Neural progenitor cell (in vitro differentiated cells): ENCODE results near the gene TBCA. TPM values are rescaled to one million over a fixed set of nuclear protein-coding genes. Genes with fewer than 3 reads are reported as not detected.

Experiments
- DNase-seq: peaks from one replicate; pipeline ENCODE4 v3.0.0-alpha.2; 2016; ENCODE audit warnings: low spot score
- H2AFZ ChIP-seq: fragments of 200-600 bp; sonication (generic); replicated peaks from 2 replicates; pipeline ENCODE4 v1.6.1; 2016; ENCODE audit warnings: antibody characterized with exemption
- H3F3A ChIP-seq: fragments of 200-600 bp; sonication (generic); 2 replicates; pipeline ENCODE4 v1.6.1; 2016; ENCODE audit warnings: antibody characterized with exemption, low read depth
- H3K27ac ChIP-seq: fragments of 200-600 bp; sonication (generic); 2 replicates; pipeline ENCODE4 v1.5.1; 2016; ENCODE audit warnings: mild to moderate bottlenecking
- H3K27me3 ChIP-seq: fragments of 200-600 bp; sonication (generic); 2 replicates; pipeline ENCODE4 v1.6.1; 2016; ENCODE audit warnings: mild to moderate bottlenecking, moderate library complexity
- H3K36me3 ChIP-seq: fragments of 200-600 bp; sonication (generic); 2 replicates; pipeline ENCODE4 v1.5.1; 2016
- H3K4me1 ChIP-seq: fragments of 200-600 bp; sonication (generic); 2 replicates; pipeline ENCODE4 v1.6.1; 2016; ENCODE audit warnings: mixed run types
- H3K4me2 ChIP-seq: fragments of 200-600 bp; sonication (generic); 2 replicates; pipeline ENCODE4 v1.6.1; 2016
- H3K4me3 ChIP-seq: fragments of 200-600 bp; sonication (generic); 2 replicates; pipeline ENCODE4 v1.5.1; 2016
- H3K79me2 ChIP-seq: fragments of 200-600 bp; sonication (generic); 2 replicates; pipeline ENCODE4 v1.6.1; 2016; ENCODE audit warnings: low read depth
- H3K9ac ChIP-seq: fragments of 200-600 bp; sonication (generic); 2 replicates; pipeline ENCODE4 v1.6.1; 2016
- H3K9me3 ChIP-seq: fragments of 200-600 bp; sonication (generic); 2 replicates; pipeline ENCODE4 v1.5.1; 2016; ENCODE audit warnings: low read depth
- H4K20me1 ChIP-seq: fragments of 200-600 bp; sonication (generic); 2 replicates; pipeline ENCODE4 v1.6.1; 2016; ENCODE audit warnings: low read depth
- H3K27ac Mint-ChIP-seq: 3 replicates; pipeline ENCODE4 v1.8.0; 2021; ENCODE audit warnings: mixed read lengths
- H3K27me3 Mint-ChIP-seq: 2 replicates; pipeline ENCODE4 v1.8.0; 2022; ENCODE audit warnings: low read depth, mild to moderate bottlenecking, inconsistent platforms, moderate library complexity, mixed read lengths; ENCODE audit not compliant: insufficient read depth
- H3K36me3 Mint-ChIP-seq: 3 replicates; pipeline ENCODE4 v1.8.0; 2021; ENCODE audit warnings: mixed read lengths
- H3K4me1 Mint-ChIP-seq: 3 replicates; pipeline ENCODE4 v1.8.0; 2021; ENCODE audit warnings: mixed read lengths
- H3K4me3 Mint-ChIP-seq: 3 replicates; pipeline ENCODE4 v1.8.0; 2021; ENCODE audit warnings: mild to moderate bottlenecking, moderate library complexity, mixed read lengths
- H3K9me3 Mint-ChIP-seq: 3 replicates; pipeline ENCODE4 v1.8.0; 2020; ENCODE audit warnings: mixed read lengths
- CTCF ChIP-seq: fragments of 200-600 bp; sonication (generic); IDR thresholded peaks from 2 replicates; pipeline ENCODE4 v1.5.1; 2017; ENCODE audit warnings: antibody characterized with exemption, mild to moderate bottlenecking
- EZH2 ChIP-seq: fragments of 200-600 bp; sonication (generic); IDR thresholded peaks from 2 replicates; pipeline ENCODE4 v1.6.1; 2017; ENCODE audit warnings: antibody characterized with exemption, mild to moderate bottlenecking, moderate library complexity
- EZH2phosphoT487 ChIP-seq: fragments of 200-600 bp; sonication (generic); IDR thresholded peaks from 2 replicates; pipeline ENCODE4 v1.6.1; 2017; ENCODE audit warnings: antibody characterized with exemption
- total RNA-seq: library from RNA; depleted of rRNA; stranded (reverse); fragments of >200 nt; gene quantifications from 2 replicates; pipeline ENCODE4 v1.2.3, GENCODE V29; 2015; ENCODE audit warnings: low replicate concordance

The TBCA gene
- total RNA-seq, 1 donor from 2014 or later, result 270 TPM

- peaks cover 4% of the 10 kb centered on the region for H3K36me3 Mint-ChIP-seq
- Histone ChIP-seq H3K27ac (no peak overlapping the region), H4K20me1 (peaks cover 26% of the 10 kb centered on the region), H3K4me1 (no peaks in the 10 kb centered on the region), H3K9me3 (no peaks in the 10 kb centered on the region), H3K36me3 (no peaks in the 10 kb centered on the region), H3K4me3 (no peak overlapping the region), H3K27me3 (no peaks in the 10 kb centered on the region), H3K4me2 (no peak overlapping the region), H3K9ac (no peak overlapping the region), H2AFZ (no peak overlapping the region), H3F3A (peaks cover 7% of the 10 kb centered on the region), H3K79me2 (peaks cover 78% of the 10 kb centered on the region)
- peaks cover 2% of the 10 kb centered on the region for H3K4me1 Mint-ChIP-seq
- H3K27me3 Mint-ChIP-seq, result peaks cover 2% of the 10 kb centered on the region
- H3K4me3 Mint-ChIP-seq, result no peak overlapping the region
- H3K27ac Mint-ChIP-seq, result no peak overlapping the region
- no peaks in the 10 kb centered on the region for H3K9me3 Mint-ChIP-seq
- DNase-seq, result no peak
- TF ChIP-seq EZH2phosphoT487 (no peak), CTCF (no peak), EZH2 (no peak)
Observed at GRCh38 chr5:77724934-77725333, 51.2 kb downstream of the TBCA start.

GRCh38 chr5:77719666-77720363 is 56.3 kb downstream of the TBCA start:
- peaks cover 6% of the 10 kb centered on the region for H3K36me3 Mint-ChIP-seq

GRCh38 chr5:77718934-77719610 is 57.1 kb downstream of the TBCA start:
- H3K4me1 ChIP-seq, result no peaks in the 10 kb centered on the region
- H3K27me3 ChIP-seq, result no peaks in the 10 kb centered on the region
- H2AFZ ChIP-seq, result no peak overlapping the region
- no peak overlapping the region for H3K27ac Mint-ChIP-seq
- H4K20me1 ChIP-seq, result peaks cover 18% of the 10 kb centered on the region
- no peak overlapping the region for H3K9ac ChIP-seq
- TF ChIP-seq CTCF (no peak), EZH2phosphoT487 (no peak), EZH2 (no peak)
- no peak overlapping the region for H3K4me2 ChIP-seq
- no peak for DNase-seq
- no peaks in the 10 kb centered on the region for H3K27me3 Mint-ChIP-seq
- no peak overlapping the region for H3K4me3 ChIP-seq
- peaks cover 80% of the 10 kb centered on the region for H3K79me2 ChIP-seq
- H3K36me3 ChIP-seq, result no peaks in the 10 kb centered on the region
- no peaks in the 10 kb centered on the region for H3F3A ChIP-seq
- no peak overlapping the region for H3K27ac ChIP-seq
- no peaks in the 10 kb centered on the region for H3K9me3 ChIP-seq
- H3K4me1 Mint-ChIP-seq, result peaks cover 4% of the 10 kb centered on the region
- no peaks in the 10 kb centered on the region for H3K9me3 Mint-ChIP-seq
- H3K4me3 Mint-ChIP-seq, result no peak overlapping the region
- peaks cover 6% of the 10 kb centered on the region for H3K36me3 Mint-ChIP-seq

More at GRCh38 chr5:77719666-77720363, 56.3 kb downstream of the TBCA start:
- TF ChIP-seq EZH2phosphoT487 (no peak), CTCF (no peak), EZH2 (no peak)
- Mint-ChIP-seq H3K27ac (no peak overlapping the region), H3K4me1 (peaks cover 4% of the 10 kb centered on the region), H3K4me3 (no peak overlapping the region), H3K27me3 (no peaks in the 10 kb centered on the region), H3K9me3 (no peaks in the 10 kb centered on the region)
- peaks cover 81% of the 10 kb centered on the region for H3K79me2 ChIP-seq
- H4K20me1 ChIP-seq, result peaks cover 18% of the 10 kb centered on the region
- DNase-seq, result no peak
- H3K36me3 ChIP-seq, result no peaks in the 10 kb centered on the region
- H2AFZ ChIP-seq, result no peak overlapping the region
- no peaks in the 10 kb centered on the region for H3F3A ChIP-seq
- H3K9me3 ChIP-seq, result no peaks in the 10 kb centered on the region
- H3K4me3 ChIP-seq, result no peak overlapping the region
- H3K4me2 ChIP-seq, result no peak overlapping the region
- no peaks in the 10 kb centered on the region for H3K27me3 ChIP-seq
- H3K9ac ChIP-seq, result no peak overlapping the region
- no peak overlapping the region for H3K27ac ChIP-seq
- H3K4me1 ChIP-seq, result no peaks in the 10 kb centered on the region
